HCT116 (cell line): ENCODE results near the gene FGFBP1.

Experiments
- CEBPB ChIP-seq: IDR thresholded peaks from 2 replicates; pipeline ENCODE4 v1.6.1; 2012; ENCODE audit warnings: low read depth
- EGR1 ChIP-seq: IDR thresholded peaks from 2 replicates; pipeline ENCODE4 v1.6.1; 2012; ENCODE audit warnings: low read depth
- EZH2 ChIP-seq: fragments of 200-600 bp; sonication (generic); IDR thresholded peaks from 2 replicates; pipeline ENCODE4 v1.6.1; 2017; ENCODE audit warnings: antibody characterized with exemption, mixed run types
- EZH2phosphoT487 ChIP-seq: fragments of 200-600 bp; IDR thresholded peaks from 2 replicates; pipeline ENCODE4 v1.6.1; 2018; ENCODE audit warnings: antibody characterized with exemption, borderline replicate concordance
- POLR2A ChIP-seq: IDR thresholded peaks from 2 replicates; pipeline ENCODE4 v1.7.0; 2011; ENCODE audit warnings: borderline replicate concordance; ENCODE audit not compliant: insufficient read depth, insufficient read length; ENCODE audit errors: extremely low read depth
- POLR2AphosphoS5 ChIP-seq: IDR thresholded peaks from 2 replicates; pipeline ENCODE4 v1.6.1; 2011; ENCODE audit warnings: mild to moderate bottlenecking, low read depth, low read length, moderate library complexity
- RAD21 ChIP-seq: IDR thresholded peaks from 2 replicates; pipeline ENCODE4 v1.6.1; 2012; ENCODE audit warnings: low read depth, mild to moderate bottlenecking
- SRF ChIP-seq: IDR thresholded peaks from 2 replicates; pipeline ENCODE4 v1.6.1; 2012; ENCODE audit warnings: low read depth
- TCF7L2 ChIP-seq: IDR thresholded peaks from 2 replicates; pipeline ENCODE4 v1.7.0; 2011; ENCODE audit warnings: borderline replicate concordance, inconsistent platforms; ENCODE audit not compliant: insufficient read depth, insufficient read length; ENCODE audit errors: extremely low read depth
- YY1 ChIP-seq: IDR thresholded peaks from 2 replicates; pipeline ENCODE4 v1.6.1; 2011; ENCODE audit warnings: low read length, low read depth, moderate library complexity, mild to moderate bottlenecking; ENCODE audit not compliant: insufficient replicate concordance; ENCODE audit errors: extremely low read depth
- ZFX ChIP-seq: fragments of 450-650 bp; IDR thresholded peaks from 2 replicates; pipeline ENCODE4 v1.6.1; 2017
- TF ChIP-seq, protein P1 (sequence below), 3 experiments: fragments of 200-600 bp in 1 of 3; sonication (generic) in 1 of 3; IDR thresholded peaks in 2 of 3; conservative IDR thresholded peaks in 1 of 3; 2 replicates each; pipeline ENCODE4 v1.5.1; 2012 to 2017; ENCODE audit warnings: low read depth in 2 of 3, low read length in 2 of 3, antibody characterized with exemption in 1 of 3, borderline replicate concordance in 1 of 3, control low read depth in 1 of 3, mild to moderate bottlenecking in 1 of 3, mixed read lengths in 1 of 3, mixed run types in 1 of 3, moderate library complexity in 1 of 3; ENCODE audit not compliant: insufficient read depth in 1 of 3
- TF ChIP-seq, protein P2 (sequence below): IDR thresholded peaks from 2 replicates; pipeline ENCODE4 v1.6.1; 2012; ENCODE audit warnings: low read depth

DNA sequence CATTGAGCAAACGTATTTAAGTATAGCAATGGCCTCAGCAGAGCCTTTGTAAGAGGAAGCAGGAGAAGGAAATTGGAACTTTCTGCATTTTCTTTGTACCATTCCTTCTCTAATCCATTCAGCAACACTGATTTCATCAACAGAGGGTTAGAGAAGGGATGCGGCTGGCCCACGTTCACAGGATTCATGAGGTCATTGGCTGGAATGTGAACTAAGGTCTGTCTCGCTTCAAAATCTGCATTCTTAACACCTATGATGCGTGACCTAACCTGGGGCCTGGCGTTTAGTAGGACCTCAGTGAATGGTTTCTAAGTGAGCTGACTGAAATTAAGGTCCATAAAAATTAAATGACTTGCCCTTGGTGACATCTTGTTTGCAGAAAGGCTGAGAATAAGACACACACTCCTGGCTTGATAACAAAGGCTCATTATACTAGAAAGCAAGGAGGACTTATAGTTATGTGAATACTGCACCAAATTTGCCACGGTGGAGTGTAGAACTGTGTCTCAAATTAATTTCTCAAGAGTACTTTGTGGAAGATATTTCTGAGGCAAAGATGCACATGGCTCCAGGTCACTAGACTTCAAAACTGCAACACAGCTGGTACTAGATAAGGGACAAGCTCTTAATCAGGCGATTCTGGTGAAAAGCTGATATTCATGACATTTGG is 25.4 kb downstream of the FGFBP1 start:
- TF ChIP-seq, protein P1, sequence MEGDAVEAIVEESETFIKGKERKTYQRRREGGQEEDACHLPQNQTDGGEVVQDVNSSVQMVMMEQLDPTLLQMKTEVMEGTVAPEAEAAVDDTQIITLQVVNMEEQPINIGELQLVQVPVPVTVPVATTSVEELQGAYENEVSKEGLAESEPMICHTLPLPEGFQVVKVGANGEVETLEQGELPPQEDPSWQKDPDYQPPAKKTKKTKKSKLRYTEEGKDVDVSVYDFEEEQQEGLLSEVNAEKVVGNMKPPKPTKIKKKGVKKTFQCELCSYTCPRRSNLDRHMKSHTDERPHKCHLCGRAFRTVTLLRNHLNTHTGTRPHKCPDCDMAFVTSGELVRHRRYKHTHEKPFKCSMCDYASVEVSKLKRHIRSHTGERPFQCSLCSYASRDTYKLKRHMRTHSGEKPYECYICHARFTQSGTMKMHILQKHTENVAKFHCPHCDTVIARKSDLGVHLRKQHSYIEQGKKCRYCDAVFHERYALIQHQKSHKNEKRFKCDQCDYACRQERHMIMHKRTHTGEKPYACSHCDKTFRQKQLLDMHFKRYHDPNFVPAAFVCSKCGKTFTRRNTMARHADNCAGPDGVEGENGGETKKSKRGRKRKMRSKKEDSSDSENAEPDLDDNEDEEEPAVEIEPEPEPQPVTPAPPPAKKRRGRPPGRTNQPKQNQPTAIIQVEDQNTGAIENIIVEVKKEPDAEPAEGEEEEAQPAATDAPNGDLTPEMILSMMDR (IDR thresholded peaks at IDR 0.05 in 2 of 3, conservative IDR thresholded peaks at IDR 0.05 in 1 of 3; ENCODE audit: borderline replicate concordance in 1 of 3, insufficient read depth in 1 of 3, low read depth in 2 of 3, low read length in 2 of 3): no peak
- no peak for TF ChIP-seq SRF
- no peak for TF ChIP-seq POLR2AphosphoS5
- TF ChIP-seq POLR2A: no peak
- TF ChIP-seq YY1: no peak
- TF ChIP-seq EGR1: no peak
- no peak for TF ChIP-seq RAD21
- TF ChIP-seq EZH2: no peak
- TF ChIP-seq, protein P2, sequence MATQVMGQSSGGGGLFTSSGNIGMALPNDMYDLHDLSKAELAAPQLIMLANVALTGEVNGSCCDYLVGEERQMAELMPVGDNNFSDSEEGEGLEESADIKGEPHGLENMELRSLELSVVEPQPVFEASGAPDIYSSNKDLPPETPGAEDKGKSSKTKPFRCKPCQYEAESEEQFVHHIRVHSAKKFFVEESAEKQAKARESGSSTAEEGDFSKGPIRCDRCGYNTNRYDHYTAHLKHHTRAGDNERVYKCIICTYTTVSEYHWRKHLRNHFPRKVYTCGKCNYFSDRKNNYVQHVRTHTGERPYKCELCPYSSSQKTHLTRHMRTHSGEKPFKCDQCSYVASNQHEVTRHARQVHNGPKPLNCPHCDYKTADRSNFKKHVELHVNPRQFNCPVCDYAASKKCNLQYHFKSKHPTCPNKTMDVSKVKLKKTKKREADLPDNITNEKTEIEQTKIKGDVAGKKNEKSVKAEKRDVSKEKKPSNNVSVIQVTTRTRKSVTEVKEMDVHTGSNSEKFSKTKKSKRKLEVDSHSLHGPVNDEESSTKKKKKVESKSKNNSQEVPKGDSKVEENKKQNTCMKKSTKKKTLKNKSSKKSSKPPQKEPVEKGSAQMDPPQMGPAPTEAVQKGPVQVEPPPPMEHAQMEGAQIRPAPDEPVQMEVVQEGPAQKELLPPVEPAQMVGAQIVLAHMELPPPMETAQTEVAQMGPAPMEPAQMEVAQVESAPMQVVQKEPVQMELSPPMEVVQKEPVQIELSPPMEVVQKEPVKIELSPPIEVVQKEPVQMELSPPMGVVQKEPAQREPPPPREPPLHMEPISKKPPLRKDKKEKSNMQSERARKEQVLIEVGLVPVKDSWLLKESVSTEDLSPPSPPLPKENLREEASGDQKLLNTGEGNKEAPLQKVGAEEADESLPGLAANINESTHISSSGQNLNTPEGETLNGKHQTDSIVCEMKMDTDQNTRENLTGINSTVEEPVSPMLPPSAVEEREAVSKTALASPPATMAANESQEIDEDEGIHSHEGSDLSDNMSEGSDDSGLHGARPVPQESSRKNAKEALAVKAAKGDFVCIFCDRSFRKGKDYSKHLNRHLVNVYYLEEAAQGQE: no peak
- TF ChIP-seq ZFX: no peak
- TF ChIP-seq EZH2phosphoT487: no peak
- no peak for TF ChIP-seq CEBPB
- TF ChIP-seq TCF7L2: no peak
